KBM-7 (cell line): ENCODE measurements around the gene ARL6IP6.

ENCODE experiments used
- DNase-seq: peaks from one replicate; pipeline ENCODE4 v3.0.0-alpha.2; 2015
- in situ Hi-C: fragments of 300-500 bp; cut with MboI; formaldehyde crosslinking; loops from 2 replicates; pipeline ENCODE4 v1.14.3; 2020; ENCODE audit warnings: low sequenced_read_pairs, low pct_unique_long_range_greater_than_20kb, mixed read lengths

The ARL6IP6 gene

DNA sequence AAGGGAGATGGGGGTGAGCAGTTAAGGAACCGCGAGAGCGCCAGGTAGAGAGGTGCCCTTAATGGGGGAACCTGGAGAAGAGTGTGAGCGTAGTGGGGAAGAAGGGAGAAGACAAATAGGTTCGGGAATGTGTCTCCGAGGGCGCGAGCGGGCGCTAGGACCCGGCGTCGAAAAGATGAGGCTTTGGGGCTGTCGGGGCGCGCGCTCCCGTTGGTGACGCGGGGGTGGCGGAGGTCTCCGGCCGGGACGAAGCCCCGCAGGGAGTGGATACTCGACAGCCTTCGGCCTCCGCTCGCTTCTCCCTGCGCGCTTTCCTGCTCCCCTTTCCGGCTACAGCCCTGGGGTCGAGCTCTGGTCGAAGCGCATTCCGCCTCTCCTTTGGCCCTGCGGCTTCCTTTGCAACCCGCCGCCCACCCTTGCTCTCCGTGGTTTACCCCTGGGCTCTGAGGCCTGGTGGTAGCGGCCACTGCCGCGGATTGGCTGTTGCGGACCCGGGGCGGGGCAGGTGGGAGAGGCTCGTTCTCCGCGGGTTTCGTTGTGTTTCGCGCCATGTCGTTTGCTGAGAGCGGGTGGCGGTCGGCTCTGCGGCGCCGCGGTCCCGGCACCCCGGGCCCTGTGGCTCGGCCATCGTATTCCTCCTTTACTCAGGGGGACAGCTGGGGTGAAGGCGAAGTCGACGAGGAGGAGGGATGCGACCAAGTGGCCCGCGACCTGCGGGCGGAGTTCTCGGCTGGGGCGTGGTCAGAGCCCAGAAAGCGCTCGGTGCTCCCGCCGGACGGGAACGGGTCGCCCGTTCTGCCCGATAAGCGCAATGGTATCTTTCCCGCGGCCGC, at the start of gene ARL6IP6:
ARL6IP6 (plus strand) TSS at position 545 of the 833 bp plus-strand sequence; CDS start at position 550, 5 bp downstream.
- in situ Hi-C loops: no loop called here
- peak; percentile 94 for DNase-seq

DNA sequence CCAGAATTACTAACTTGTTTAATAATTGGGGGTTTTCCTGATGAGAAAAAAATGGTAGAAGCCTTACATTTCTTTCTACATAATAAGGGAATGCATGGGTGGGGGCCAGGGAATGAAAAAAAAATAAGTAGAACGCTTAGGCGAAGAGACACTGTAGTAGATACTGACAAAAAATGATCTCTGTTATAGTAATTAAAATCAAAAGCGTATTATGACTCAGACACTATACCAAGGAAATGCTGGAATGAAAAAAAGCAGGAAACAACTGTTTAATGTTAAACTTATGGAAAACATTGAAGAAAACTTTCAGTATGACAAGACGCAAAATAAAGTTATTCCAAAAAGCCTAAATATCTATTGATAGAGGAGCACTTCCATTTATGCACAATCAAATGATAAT, 44.1 kb upstream of the ARL6IP6 start:
- in situ Hi-C loops: no loop called here
- no peak for DNase-seq

DNA sequence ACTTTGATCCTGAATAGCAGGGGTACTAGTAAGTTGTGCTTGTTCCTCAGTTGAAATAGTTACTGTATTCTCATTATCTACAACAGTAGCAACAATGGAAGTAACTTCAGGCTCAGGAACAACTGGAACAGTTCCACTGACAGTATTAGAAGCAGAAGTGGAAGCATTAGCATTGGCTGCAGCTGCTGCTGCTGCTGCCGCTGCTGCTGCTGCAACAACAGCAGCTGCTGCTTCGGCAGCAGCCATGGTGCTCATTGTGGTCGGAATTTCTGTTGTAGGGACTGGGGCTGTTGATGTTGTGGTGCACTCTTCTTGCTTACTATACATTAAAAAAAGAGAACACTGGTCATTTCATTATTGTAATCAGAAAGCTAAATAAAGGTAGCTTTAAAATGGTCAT, 42.0 kb upstream of the ARL6IP6 start:
- DNase-seq: no peak

DNA sequence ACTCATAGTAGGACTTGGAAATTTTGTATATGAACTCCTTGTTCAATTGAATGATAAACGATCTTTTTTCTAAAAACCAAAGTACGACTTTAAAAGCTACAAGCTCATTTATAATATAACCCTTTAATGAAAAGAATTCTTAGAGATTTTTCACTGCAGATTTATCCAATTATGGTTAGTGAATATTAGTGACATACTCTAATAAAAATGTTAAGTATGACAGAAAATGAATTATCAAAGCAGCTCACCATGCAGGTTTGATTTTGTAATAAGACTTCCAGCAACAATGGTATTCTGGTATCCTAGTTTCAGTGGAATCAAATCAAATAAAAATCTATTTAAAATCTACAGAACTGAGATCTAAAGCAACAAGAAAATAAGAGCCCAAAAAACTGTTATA, 39.6 kb upstream of the ARL6IP6 start:
- in situ Hi-C loops: no loop called here
- DNase-seq: no peak

More for the DNA sequence above, 42.0 kb upstream of the ARL6IP6 start:
- in situ Hi-C loops: no loop called here

DNA sequence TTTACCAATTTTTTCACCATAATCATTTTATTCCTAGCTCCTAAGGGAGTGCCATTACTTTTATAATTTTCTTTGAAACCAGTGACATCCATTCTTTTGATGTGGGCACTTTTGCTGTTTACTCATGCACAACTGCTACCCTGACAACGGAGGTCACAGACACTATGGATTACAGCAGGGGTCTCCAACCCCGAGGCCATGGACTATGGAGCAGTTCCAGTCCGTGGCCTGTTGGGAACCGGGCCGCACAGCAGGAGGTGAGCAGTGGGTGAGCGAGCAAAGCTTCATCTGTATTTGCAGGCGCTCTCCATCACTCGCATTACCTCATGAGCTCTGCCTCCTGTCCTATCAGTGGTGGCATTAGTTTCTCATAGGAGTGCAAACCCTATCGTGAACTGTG, 35.8 kb upstream of the ARL6IP6 start:
- in situ Hi-C loops: no loop called here
- DNase-seq: no peak

DNA sequence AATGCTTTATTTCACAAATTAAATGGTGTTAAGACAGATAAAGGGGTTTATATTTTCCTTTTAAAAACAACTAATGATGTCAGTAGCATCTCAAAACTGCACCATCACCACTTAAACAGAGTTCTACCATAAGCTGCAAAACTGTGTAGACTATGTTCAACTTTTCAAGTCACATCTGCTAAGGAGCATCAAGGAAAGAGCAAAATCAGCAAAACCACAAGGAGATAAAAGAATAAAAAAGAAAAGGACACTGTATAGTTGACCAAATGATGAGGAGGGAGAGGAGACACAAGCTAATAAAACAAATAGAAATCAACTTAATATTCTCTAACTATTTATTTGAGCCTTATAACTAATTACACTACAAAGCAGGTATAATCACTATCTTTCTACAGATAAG, 35.0 kb upstream of the ARL6IP6 start:
- in situ Hi-C loops: no loop called here
- DNase-seq: no peak

DNA sequence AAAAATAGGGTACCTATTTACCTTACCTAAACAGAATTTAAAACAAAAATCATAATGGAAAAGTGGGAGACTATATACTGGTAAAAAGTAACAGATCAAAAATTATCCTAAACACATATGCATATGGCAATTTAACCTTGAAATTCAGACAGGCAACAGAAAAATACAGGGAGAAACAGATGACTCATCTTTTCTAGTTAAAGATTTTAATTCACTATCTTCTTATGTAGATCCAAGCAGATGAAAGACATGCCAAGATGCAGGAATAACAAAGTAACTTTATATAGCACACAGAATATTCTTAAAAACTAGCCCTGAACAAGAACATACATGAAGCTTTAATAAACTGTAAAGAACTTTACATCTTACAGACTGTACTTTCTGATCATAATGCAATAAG, 32.1 kb upstream of the ARL6IP6 start:
- in situ Hi-C loops: no loop called here
- no peak for DNase-seq

DNA sequence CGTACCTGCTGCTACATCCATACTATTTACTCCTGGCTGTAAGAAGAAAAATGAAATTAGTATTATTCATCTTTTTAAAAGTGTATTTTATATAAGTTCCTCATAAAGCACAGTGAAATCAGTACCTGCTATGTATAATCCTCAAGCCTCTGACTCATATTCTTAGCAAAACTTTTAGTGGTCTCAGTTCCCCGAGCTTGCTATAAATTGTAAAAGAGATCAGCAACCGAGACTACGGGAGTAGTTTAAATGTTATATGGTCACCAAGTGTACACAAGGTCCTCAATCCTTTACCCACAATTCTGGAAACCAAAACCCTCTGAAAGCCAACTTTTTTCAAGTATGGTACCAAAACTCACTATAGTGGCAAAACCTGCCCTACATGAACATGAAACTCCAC, 25.4 kb upstream of the ARL6IP6 start:
- in situ Hi-C loops: no loop called here
- DNase-seq: no peak

DNA sequence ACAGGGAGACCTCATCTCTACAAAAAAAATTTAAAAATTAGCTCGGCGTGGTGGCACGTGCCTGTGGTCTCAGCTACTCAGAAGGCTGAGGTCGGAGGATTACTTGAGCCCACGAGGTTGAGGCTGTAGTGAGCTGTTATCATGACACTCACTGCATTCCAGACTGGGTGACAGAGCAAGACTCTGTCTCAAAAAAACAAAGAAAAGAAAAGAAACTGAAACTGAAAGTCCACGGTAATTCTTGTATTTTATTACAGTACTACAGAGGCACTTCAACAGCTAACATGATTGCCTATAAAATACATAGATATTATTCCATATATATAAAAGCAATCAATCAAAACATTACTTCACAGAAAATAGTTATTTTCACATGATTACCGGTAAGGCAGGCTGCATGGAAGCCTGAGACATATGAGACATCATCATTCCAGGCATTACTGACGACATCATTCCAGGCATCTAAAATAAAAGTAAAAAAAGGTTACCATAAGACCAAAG, 24.2 kb upstream of the ARL6IP6 start:
- DNase-seq: no peak
- in situ Hi-C loops: no loop called here

DNA sequence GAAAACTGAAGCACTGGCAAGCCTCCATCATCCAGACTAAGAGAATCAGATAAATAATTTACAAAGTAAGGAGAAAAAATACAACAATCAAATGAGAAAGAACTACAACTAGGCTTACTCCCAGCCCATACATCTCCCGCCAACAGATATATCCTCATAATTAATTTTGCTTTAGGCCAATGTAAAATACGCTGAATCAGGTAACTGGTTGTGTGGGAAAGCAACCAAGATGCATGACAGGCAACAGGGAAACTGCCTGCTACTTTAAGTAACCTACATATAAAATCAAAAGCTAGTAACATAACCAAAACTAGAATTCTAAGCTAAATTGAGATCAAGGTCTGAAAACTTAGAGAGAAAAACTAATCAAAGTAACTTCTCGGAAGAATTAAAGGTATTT, 22.7 kb upstream of the ARL6IP6 start:
- in situ Hi-C loops: no loop called here
- no peak for DNase-seq

DNA sequence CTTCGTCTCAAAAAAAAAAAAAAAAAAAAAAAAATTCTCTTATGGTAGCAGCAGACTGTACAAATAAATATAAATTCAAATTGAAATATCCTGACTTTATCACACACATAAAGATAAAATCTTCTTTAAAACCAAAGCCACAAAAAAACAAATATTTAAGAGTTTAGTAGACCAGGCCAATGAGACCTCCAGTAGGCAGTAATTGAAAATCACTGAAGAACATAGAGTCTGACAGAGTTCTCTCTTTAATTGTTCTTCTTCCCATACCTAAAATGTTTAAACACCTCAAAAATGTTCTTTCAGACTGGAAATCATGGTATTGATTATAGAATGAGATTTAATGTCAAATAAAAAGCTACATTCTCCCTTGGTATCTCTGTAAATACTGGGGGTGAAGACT, 21.9 kb upstream of the ARL6IP6 start:
- no peak for DNase-seq
- in situ Hi-C loops: no loop called here

DNA sequence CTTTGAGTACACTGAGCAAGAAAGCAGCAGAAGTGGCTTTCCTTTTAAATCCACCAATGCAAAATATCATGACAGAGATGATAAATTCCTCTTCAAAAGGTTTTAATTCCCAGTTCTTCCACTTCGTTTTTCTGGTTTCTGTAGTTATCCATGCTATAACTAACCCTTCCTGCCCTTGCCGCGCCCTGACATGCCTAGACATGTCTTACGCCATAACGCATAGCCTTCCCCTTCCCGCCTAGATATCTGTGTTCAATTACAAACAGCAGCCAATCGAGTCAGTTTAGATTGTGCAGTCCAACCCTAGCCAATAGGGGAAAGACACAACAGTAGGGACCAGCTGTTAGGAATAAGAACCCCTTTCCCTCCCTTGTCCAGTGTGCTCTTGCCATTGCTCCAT, 17.2 kb upstream of the ARL6IP6 start:
- in situ Hi-C loops: no loop called here
- peak; percentile 33 for DNase-seq

DNA sequence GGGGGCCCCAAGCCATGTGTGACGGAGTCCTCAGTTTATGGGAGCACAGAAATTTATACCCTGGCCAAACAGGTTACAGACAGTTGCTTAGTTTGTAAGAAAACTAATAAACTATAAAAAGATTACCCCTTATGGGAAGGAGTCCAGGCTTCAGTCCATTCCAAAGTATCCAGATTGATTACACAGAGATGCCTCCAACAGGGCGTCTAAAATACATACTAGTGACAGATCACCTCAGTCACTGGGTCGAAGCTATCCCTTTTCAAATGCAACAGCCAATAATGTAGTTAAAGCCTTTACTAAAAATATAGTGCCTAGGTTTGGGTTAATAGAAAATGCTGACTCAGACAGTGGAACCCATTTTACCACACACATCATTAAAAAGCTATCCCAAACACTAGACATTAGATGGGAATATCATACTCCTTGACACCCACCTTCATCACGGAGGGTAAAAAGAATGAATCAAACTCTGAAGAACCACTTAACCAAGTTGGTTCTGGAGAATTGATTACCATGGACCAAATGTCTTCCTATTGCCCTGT, 11.9 kb upstream of the ARL6IP6 start:
- in situ Hi-C loops: no loop called here
- DNase-seq: no peak

DNA sequence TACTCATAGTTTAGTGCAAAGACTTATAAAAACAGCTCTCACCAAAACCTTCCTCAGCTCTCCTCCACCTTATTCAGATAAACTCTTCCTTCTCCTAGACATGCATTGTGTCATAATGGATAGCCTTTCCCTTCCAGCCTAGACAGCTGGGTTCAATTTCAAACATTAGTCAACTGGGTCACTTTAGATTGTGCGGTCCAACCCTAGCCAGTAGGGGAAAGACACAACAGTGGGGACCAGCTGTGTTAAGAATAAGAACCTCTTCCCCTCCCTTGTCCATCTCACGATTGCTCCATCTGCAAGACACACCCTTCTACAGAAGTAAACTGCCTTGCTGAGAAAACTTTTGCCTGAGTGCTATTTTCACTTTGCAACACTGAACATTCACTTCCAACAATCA, 9.7 kb upstream of the ARL6IP6 start:
- in situ Hi-C loops: no loop called here

DNA sequence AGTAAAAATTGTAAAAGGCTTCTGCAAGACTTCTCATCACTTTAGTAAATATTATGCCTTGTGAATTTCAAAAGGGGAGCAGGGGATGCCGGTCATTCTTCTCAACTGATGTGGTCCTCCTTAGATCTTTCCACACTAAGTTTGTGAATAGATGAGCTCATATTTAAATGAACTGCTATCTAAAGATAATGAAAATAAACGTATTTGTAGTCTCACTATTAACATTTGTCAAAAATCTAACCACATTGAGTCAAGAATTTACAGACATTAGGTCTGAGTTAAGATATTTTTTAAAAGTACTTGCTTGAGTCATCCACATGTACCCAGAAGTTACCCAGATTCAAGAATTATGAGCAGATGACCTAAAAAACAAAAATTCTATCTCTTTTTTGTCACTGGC, 7.7 kb upstream of the ARL6IP6 start:
- in situ Hi-C loops: no loop called here
- DNase-seq: no peak

More for the DNA sequence above, 9.7 kb upstream of the ARL6IP6 start:
- no peak for DNase-seq

DNA sequence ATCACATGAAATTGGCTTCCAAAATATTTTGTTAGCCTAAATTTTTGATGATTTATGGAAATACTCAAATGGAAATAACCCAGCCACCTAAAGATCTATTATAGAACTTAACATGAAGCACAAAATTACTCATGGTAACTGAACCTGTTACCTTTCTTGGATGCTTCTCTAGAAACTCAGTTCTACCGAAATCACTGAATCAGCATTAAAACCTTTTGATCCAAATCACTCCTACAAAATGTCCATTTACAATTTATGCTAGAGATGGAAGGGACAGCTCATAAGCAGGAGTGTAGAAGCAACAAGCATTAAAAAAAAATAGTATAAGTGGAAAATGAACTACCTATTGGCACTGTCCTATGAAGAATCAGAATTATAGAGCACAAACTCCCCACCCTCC, 3.3 kb upstream of the ARL6IP6 start:
- in situ Hi-C loops: no loop called here
- DNase-seq: no peak

DNA sequence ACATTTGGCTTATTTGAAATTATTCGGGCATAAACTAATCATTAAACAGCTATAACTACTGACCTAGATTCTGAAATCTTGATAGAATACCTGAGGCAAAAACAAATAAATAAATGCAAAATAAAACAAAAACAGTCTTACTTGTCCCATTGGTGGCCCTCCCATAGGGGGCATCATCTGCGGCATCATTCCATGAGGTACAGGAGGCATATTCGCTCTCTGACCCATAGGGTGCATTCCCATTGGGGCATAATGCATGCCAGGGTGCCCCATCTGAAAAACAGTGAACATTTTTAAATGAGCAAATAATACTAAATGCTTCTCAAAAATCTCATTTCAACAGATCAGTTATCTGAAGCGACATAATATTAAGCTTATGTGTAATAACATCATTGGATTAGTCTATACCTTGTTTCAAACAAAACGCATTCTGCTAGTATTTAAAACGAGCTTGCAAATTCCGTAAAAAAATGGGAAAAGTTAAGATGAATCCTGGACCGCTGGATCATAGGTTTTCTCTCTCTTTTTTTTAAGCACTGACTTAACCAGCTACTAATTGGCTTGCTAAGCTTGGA, 2.5 kb upstream of the ARL6IP6 start:
- DNase-seq: peak; percentile 63
- in situ Hi-C loops: no loop called here

DNA sequence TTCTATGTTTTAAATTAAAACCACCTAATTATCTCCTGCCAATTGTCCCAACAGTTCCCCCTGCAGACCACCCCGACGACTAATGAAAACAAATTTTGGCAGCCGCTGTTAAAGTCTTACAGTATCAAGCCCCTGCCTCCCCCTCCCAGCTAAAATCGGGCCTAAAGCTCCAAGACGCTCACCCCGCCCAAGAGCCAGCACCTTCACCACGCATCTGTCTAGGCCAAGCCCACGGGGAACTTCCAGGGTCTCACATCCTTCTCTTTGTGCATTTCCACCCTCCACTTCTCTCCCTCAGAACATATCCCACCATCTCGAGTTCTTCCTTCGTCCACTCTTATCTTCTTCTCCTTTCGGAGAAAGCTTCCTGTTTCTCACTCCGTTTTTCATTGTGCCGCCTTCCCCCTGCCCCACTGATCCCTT, 1.6 kb upstream of the ARL6IP6 start:
- in situ Hi-C loops: no loop called here

DNA sequence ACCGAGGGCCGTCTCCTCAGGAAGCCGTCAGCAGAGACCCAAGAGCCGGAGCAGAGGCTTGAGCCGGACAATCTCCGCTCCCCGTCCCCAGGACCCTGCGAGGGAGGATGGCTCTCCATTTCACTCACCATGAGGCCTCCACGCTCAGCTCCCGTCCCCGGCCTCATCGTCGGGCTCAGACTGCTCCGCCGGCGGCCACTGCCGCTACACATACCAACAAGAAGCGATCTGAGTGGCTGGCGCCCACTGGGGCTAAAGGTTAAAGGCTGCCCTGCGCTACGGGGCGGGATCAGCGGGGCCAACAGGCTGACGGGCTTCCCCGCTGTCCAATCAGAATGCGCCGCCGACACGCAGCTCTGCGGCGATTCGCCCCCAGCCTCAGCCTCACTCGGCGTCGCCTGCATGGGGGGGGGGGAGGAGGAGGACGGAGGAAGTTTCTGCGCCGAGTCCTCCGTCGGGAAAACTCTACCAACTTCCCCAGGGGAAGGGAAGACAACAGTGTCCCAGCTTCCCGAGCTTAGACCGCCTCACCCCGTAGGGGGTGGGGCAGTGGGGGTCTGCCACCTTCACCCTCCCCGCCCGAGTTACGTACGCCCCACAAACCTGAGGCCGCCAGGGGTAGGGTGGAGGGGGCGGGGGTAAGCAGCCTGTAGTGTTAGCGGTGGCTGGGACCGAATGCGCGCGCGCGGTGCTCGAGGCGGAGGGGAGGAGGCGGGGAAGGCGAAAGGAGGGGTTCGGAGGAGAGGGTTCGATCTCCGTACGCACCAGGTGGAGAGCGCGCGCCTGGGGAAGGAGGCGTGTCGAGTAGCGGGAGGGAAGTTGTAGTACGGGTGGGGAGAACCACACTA, 968 bp upstream of the ARL6IP6 start, which contains the start of gene PRPF40A:
PRPF40A (minus strand) TSS at position 234 of the 848 bp plus-strand sequence; CDS start at position 212, 22 bp downstream.
- in situ Hi-C loops: no loop called here
- peak; percentile 98 for DNase-seq

More for the DNA sequence above, 1.6 kb upstream of the ARL6IP6 start:
- no peak for DNase-seq
